Stimulated activated CD4-positive, alpha-beta T cell treated with anti-CD3 and anti-CD28 coated beads, Interleukin-2, amount 100 ng/mL, for 48 hours (primary cell): ENCODE results near the gene ANKRD13B.

Experiments used
- DNase-seq, 2 donors: peaks; one replicate each; pipeline ENCODE4 v3.0.0-alpha.2; 2020

ANKRD13B gene

GRCh38 chr17:29618272-29619065 lies 25.5 kb downstream of the ANKRD13B start:
- no peak for DNase-seq

GRCh38 chr17:29619251-29619650 lies 26.3 kb downstream of the ANKRD13B start:
- DNase-seq = no peak

- no peak for DNase-seq
Measured at GRCh38 chr17:29620271-29620670, 27.3 kb downstream of the ANKRD13B start.

- DNase-seq = no peak
Measured at GRCh38 chr17:29620779-29621500, 28.0 kb downstream of the ANKRD13B start.

- no peak for DNase-seq
Measured at GRCh38 chr17:29621751-29622194, 28.8 kb downstream of the ANKRD13B start.

GRCh38 chr17:29622337-29623282 lies 29.7 kb downstream of the ANKRD13B start, which contains the start of gene CORO6:
Gene CORO6 (minus strand): TSS chr17:29622912. CDS start chr17:29621421, 1,491 bp downstream.
- peak in 1 of 2 donors; percentile 76 for DNase-seq

- DNase-seq = no peak
Measured at GRCh38 chr17:29623283-29623647, 30.3 kb downstream of the ANKRD13B start.

GRCh38 chr17:29624586-29624985 lies 31.7 kb downstream of the ANKRD13B start:
- DNase-seq = no peak

GRCh38 chr17:29625037-29625750 lies 32.3 kb downstream of the ANKRD13B start:
- no peak for DNase-seq

- DNase-seq = no peak
Measured at GRCh38 chr17:29627951-29628350, 35.0 kb downstream of the ANKRD13B start.

GRCh38 chr17:29628644-29629043 lies 35.7 kb downstream of the ANKRD13B start:
- DNase-seq = no peak

- no peak for DNase-seq
Measured at GRCh38 chr17:29629839-29630238, 36.9 kb downstream of the ANKRD13B start.

- DNase-seq = no peak
Measured at GRCh38 chr17:29630630-29631193, 37.8 kb downstream of the ANKRD13B start.

GRCh38 chr17:29633886-29634285 lies 41.0 kb downstream of the ANKRD13B start:
- DNase-seq = no peak

GRCh38 chr17:29640413-29640812 lies 47.5 kb downstream of the ANKRD13B start:
- DNase-seq = no peak

- DNase-seq = no peak
Measured at GRCh38 chr17:29640981-29641642, 48.2 kb downstream of the ANKRD13B start.

GRCh38 chr17:29642171-29642611 lies 49.3 kb downstream of the ANKRD13B start:
- DNase-seq = no peak

GRCh38 chr17:29643817-29644160 lies 50.9 kb downstream of the ANKRD13B start:
- DNase-seq = no peak

GRCh38 chr17:29645515-29646051 lies 52.7 kb downstream of the ANKRD13B start:
- no peak for DNase-seq

- no peak for DNase-seq
Measured at GRCh38 chr17:29648005-29648404, 55.1 kb downstream of the ANKRD13B start.

GRCh38 chr17:29649359-29649758 lies 56.4 kb downstream of the ANKRD13B start:
- no peak for DNase-seq
